Hepatocyte (in vitro differentiated cells): ENCODE results near the gene FUS. TPM values are rescaled to one million over a fixed set of nuclear protein-coding genes. Genes with fewer than 3 reads are reported as not detected.

Experiments
- DNase-seq: peaks from one replicate; pipeline ENCODE4 v3.0.0-alpha.2; 2016; ENCODE audit warnings: low spot score
- H2AFZ ChIP-seq: fragments of 200-600 bp; sonication (generic); 2 replicates; pipeline ENCODE4 v1.6.0; 2016; ENCODE audit warnings: antibody characterized with exemption, mild to moderate bottlenecking
- H3K27ac ChIP-seq: fragments of 200-600 bp; sonication (generic); 2 replicates; pipeline ENCODE4 v1.5.1; 2016; ENCODE audit warnings: mild to moderate bottlenecking
- H3K27me3 ChIP-seq: fragments of 200-600 bp; sonication (generic); 2 replicates; pipeline ENCODE4 v1.6.1; 2016
- H3K36me3 ChIP-seq: fragments of 200-600 bp; sonication (generic); replicated peaks from 2 replicates; pipeline ENCODE4 v1.5.1; 2016; ENCODE audit warnings: low read depth; ENCODE audit not compliant: insufficient read depth
- H3K4me1 ChIP-seq: fragments of 200-600 bp; sonication (generic); 2 replicates; pipeline ENCODE4 v1.5.1; 2016; ENCODE audit warnings: mild to moderate bottlenecking, moderate library complexity; ENCODE audit not compliant: insufficient read depth
- H3K4me2 ChIP-seq: fragments of 200-600 bp; sonication (generic); 2 replicates; pipeline ENCODE4 v1.6.0; 2016
- H3K4me3 ChIP-seq: fragments of 200-600 bp; sonication (generic); 2 replicates; pipeline ENCODE4 v1.5.1; 2016; ENCODE audit warnings: mild to moderate bottlenecking
- H3K79me2 ChIP-seq: fragments of 200-600 bp; sonication (generic); 2 replicates; pipeline ENCODE4 v1.6.0; 2017; ENCODE audit warnings: mild to moderate bottlenecking
- H3K9me2 ChIP-seq: fragments of 200-600 bp; sonication (generic); replicated peaks from 2 replicates; pipeline ENCODE4 v1.6.0; 2017; ENCODE audit warnings: mild to moderate bottlenecking; ENCODE audit not compliant: insufficient read depth
- H3K9me3 ChIP-seq: fragments of 200-600 bp; sonication (generic); 2 replicates; pipeline ENCODE4 v1.5.1; 2016; ENCODE audit warnings: low read depth, mild to moderate bottlenecking
- H4K20me1 ChIP-seq: fragments of 200-600 bp; sonication (generic); 2 replicates; pipeline ENCODE4 v1.6.0; 2016; ENCODE audit warnings: mild to moderate bottlenecking; ENCODE audit not compliant: insufficient read depth, poor library complexity, severe bottlenecking
- EZH2 ChIP-seq: fragments of 200-600 bp; sonication (generic); IDR thresholded peaks from 2 replicates; pipeline ENCODE4 v1.6.1; 2016; ENCODE audit warnings: antibody characterized with exemption, mild to moderate bottlenecking, borderline replicate concordance
- EZH2phosphoT487 ChIP-seq: fragments of 200-600 bp; sonication (generic); IDR thresholded peaks from one replicate; pipeline ENCODE4 v1.6.1; 2018; ENCODE audit warnings: antibody characterized with exemption, mild to moderate bottlenecking, low read depth, moderate library complexity; ENCODE audit not compliant: unreplicated experiment, severe bottlenecking
- WGBS: methylation state at CpG from one replicate; pipeline ENCODE4 v1.1.6; 2016; ENCODE audit warnings: low lambda C conversion rate; ENCODE audit errors: missing lambda C conversion rate; 5-methylcytosine and 5-hydroxymethylcytosine counted together
- polyA plus RNA-seq: library from polyadenylated mRNA; unstranded; fragments of >200 nt; fragmentation: Nextera tagmentation; extraction: Ambion mirVana; gene quantifications from 2 replicates; pipeline ENCODE4 v1.2.1, GENCODE V29; 2016
- total RNA-seq: library from RNA; depleted of rRNA; stranded (reverse); fragments of >200 nt; gene quantifications from 2 replicates; pipeline ENCODE4 v1.2.3, GENCODE V29; 2014
- TF ChIP-seq, protein P1 (sequence below): fragments of 200-600 bp; sonication (generic); IDR thresholded peaks from 2 replicates; pipeline ENCODE4 v1.5.1; 2016; ENCODE audit warnings: antibody characterized with exemption, mild to moderate bottlenecking; ENCODE audit not compliant: poor library complexity

Gene FUS
- total and polyA plus RNA-seq, 2 experiments from 2014 or later: 47.4 to 327 TPM

DNA sequence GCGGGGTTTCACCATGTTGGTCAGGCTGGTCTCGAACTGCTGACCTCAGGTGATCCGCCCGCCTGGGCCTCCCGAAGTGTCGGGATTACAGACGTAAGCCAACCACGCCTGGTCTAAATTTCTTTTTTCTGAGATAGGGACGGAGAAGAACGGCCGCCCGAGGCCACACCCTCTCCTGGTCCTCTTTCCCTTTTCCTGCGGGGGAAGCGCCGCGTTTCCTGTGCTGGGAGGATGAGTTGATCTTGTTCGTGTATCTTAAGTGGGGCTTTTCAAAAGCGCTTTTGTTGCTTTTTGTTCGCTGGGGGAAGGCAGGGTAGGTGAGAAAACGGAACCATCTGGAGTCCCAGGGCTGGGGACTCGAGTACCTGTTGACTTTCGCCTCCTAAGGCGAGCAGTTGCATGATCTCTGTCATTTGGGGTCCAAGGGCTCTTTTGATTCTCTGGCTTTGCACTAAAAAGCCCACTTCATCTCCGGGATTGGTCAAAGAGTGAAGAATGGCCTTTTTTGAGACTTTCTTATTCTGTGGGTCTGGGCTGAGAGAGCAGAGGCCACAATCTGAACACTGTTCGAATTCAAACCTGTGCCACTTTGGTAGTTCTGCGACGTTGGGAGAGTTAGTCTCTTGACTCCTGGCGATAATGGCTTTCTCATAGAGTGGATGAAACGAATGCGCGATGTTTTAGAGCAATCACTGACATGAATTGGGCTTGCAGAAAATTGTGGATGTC is 1.3 kb downstream of the FUS start:
- TF ChIP-seq EZH2 (no peak), EZH2phosphoT487 (no peak)
- TF ChIP-seq, protein P1, sequence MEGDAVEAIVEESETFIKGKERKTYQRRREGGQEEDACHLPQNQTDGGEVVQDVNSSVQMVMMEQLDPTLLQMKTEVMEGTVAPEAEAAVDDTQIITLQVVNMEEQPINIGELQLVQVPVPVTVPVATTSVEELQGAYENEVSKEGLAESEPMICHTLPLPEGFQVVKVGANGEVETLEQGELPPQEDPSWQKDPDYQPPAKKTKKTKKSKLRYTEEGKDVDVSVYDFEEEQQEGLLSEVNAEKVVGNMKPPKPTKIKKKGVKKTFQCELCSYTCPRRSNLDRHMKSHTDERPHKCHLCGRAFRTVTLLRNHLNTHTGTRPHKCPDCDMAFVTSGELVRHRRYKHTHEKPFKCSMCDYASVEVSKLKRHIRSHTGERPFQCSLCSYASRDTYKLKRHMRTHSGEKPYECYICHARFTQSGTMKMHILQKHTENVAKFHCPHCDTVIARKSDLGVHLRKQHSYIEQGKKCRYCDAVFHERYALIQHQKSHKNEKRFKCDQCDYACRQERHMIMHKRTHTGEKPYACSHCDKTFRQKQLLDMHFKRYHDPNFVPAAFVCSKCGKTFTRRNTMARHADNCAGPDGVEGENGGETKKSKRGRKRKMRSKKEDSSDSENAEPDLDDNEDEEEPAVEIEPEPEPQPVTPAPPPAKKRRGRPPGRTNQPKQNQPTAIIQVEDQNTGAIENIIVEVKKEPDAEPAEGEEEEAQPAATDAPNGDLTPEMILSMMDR: no peak
- no peaks in the 10 kb centered on the region for H3K27me3 ChIP-seq
- H3K9me3 ChIP-seq: no peaks in the 10 kb centered on the region
- H3K4me2 ChIP-seq: peak overlapping the region; percentile 80
- peak; percentile 38 for DNase-seq
- no peak overlapping the region for H2AFZ ChIP-seq
- H3K36me3 ChIP-seq: no peaks in the 10 kb centered on the region
- peaks cover 18% of the 10 kb centered on the region for H3K4me1 ChIP-seq
- no peaks in the 10 kb centered on the region for H3K9me2 ChIP-seq
- 3% methylated on average over 31 of the region's 31 CpGs for WGBS
- H4K20me1 ChIP-seq: peaks cover 56% of the 10 kb centered on the region
- peak overlapping the region; percentile 71 for H3K4me3 ChIP-seq
- peaks cover 61% of the 10 kb centered on the region for H3K79me2 ChIP-seq
- H3K27ac ChIP-seq: peak overlapping the region; percentile 94

DNA sequence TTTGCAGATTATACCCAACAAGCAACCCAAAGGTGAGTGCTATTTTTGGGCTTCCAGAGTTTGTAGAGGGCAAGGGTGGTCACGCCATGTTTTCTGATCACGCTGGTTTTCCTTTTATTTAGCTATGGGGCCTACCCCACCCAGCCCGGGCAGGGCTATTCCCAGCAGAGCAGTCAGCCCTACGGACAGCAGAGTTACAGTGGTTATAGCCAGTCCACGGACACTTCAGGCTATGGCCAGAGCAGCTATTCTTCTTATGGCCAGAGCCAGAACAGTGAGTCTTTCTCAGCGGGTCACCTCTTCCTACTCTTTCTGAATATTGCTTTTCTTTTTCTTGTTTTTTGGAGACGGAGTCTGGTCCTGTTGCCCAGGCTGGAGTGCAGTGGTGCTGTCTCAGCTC is 2.5 kb downstream of the FUS start:
- WGBS: 36% methylated on average over 7 of the region's 7 CpGs
- Histone ChIP-seq H3K79me2 (peaks cover 71% of the 10 kb centered on the region), H2AFZ (no peak overlapping the region), H3K27ac (no peak overlapping the region), H3K27me3 (no peaks in the 10 kb centered on the region), H3K9me3 (no peaks in the 10 kb centered on the region), H3K4me3 (peak overlapping the region; percentile 71), H3K4me2 (peak overlapping the region; percentile 80), H3K4me1 (peaks cover 18% of the 10 kb centered on the region), H3K9me2 (no peaks in the 10 kb centered on the region), H4K20me1 (peaks cover 68% of the 10 kb centered on the region), H3K36me3 (no peaks in the 10 kb centered on the region)
- TF ChIP-seq, protein P1: no peak
- TF ChIP-seq EZH2phosphoT487 (no peak), EZH2 (no peak)
- no peak for DNase-seq

GRCh38 chr16:31183432-31184428 is 3.8 kb downstream of the FUS start:
- no peak overlapping the region for H3K27ac ChIP-seq
- H3K9me2 ChIP-seq: no peaks in the 10 kb centered on the region
- no peak overlapping the region for H2AFZ ChIP-seq
- peaks cover 84% of the 10 kb centered on the region for H3K79me2 ChIP-seq
- no peak overlapping the region for H3K4me3 ChIP-seq
- WGBS: 90% methylated on average over 10 of the region's 10 CpGs
- H3K9me3 ChIP-seq: no peaks in the 10 kb centered on the region
- no peak for TF ChIP-seq EZH2
- no peak for TF ChIP-seq EZH2phosphoT487
- TF ChIP-seq, protein P1: no peak
- peaks cover 81% of the 10 kb centered on the region for H4K20me1 ChIP-seq
- no peaks in the 10 kb centered on the region for H3K27me3 ChIP-seq
- no peak for DNase-seq
- peaks cover 18% of the 10 kb centered on the region for H3K4me1 ChIP-seq
- H3K36me3 ChIP-seq: no peaks in the 10 kb centered on the region
- H3K4me2 ChIP-seq: peak overlapping the region; percentile 80
